Nephron progenitor cell (in vitro differentiated cells): ENCODE results near the gene CIAO2A.

Experiments used
- DNase-seq: peaks from one replicate; pipeline ENCODE4 v3.0.0; 2021
- H3K27ac Mint-ChIP-seq: 2 replicates; pipeline ENCODE4 v1.8.0; 2021; ENCODE audit warnings: mild to moderate bottlenecking, moderate library complexity, mixed read lengths
- H3K27me3 Mint-ChIP-seq: 2 replicates; pipeline ENCODE4 v1.8.0; 2021; ENCODE audit warnings: mild to moderate bottlenecking, low read depth, mixed read lengths; ENCODE audit not compliant: poor library complexity
- H3K36me3 Mint-ChIP-seq: 2 replicates; pipeline ENCODE4 v1.8.0; 2021; ENCODE audit warnings: low read depth, mixed read lengths
- H3K4me1 Mint-ChIP-seq: 2 replicates; pipeline ENCODE4 v1.8.0; 2021; ENCODE audit warnings: mixed read lengths
- H3K4me3 Mint-ChIP-seq: 2 replicates; pipeline ENCODE4 v1.8.0; 2021; ENCODE audit warnings: mild to moderate bottlenecking, moderate library complexity, mixed read lengths
- H3K9me3 Mint-ChIP-seq: 2 replicates; pipeline ENCODE4 v1.8.0; 2021; ENCODE audit warnings: mild to moderate bottlenecking, moderate library complexity, mixed read lengths
- TF ChIP-seq, protein P1 (sequence below): fragments of 200-600 bp; sonication (generic); IDR thresholded peaks from 2 replicates; pipeline ENCODE4 v1.5.0; 2021; ENCODE audit warnings: antibody characterized with exemption

CIAO2A gene, protein sequence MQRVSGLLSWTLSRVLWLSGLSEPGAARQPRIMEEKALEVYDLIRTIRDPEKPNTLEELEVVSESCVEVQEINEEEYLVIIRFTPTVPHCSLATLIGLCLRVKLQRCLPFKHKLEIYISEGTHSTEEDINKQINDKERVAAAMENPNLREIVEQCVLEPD

DNA sequence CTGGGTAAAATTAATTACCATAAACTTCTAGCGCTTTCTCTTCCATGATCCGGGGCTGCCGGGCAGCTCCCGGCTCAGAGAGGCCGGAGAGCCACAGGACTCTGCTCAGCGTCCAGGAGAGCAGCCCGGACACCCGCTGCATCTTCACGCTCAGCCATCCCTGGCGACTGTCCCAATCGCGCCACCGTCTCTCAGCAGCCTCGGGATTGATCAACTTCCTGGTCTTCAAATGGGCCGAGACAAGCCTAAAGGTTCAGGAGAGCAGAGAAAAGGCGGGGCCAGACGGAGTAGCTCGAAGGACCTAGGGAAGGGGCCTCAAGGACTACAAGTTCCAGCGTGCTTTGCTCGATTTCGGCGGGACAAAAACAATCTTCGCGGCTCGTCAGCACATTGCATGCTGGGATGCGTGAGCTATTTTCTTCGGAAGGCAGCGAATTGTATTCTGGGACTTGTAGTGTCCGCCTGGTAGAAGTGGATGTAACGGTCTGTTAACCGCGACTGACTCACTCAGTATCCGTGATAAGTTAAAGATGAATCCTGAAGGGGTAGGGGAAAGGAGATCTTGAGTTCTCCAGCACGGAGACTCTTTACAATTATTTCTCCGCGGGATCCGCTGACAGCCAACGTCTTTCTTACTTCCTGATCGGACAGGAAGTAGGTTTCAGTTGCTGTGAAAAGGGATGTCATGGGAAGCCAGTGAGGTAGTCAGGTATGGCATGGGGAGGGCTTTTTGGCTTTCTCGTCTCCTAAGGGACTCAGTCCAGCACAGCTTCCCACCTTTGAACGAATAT lies at the start of gene CIAO2A:
CIAO2A (minus strand) TSS at position 212 of the 791 bp plus-strand sequence; CDS start at position 142, 70 bp downstream.
- H3K9me3 Mint-ChIP-seq: no peaks in the 10 kb centered on the region
- H3K4me1 Mint-ChIP-seq: peaks cover 78% of the 10 kb centered on the region
- peaks cover 15% of the 10 kb centered on the region for H3K36me3 Mint-ChIP-seq
- TF ChIP-seq, protein P1, sequence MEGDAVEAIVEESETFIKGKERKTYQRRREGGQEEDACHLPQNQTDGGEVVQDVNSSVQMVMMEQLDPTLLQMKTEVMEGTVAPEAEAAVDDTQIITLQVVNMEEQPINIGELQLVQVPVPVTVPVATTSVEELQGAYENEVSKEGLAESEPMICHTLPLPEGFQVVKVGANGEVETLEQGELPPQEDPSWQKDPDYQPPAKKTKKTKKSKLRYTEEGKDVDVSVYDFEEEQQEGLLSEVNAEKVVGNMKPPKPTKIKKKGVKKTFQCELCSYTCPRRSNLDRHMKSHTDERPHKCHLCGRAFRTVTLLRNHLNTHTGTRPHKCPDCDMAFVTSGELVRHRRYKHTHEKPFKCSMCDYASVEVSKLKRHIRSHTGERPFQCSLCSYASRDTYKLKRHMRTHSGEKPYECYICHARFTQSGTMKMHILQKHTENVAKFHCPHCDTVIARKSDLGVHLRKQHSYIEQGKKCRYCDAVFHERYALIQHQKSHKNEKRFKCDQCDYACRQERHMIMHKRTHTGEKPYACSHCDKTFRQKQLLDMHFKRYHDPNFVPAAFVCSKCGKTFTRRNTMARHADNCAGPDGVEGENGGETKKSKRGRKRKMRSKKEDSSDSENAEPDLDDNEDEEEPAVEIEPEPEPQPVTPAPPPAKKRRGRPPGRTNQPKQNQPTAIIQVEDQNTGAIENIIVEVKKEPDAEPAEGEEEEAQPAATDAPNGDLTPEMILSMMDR: no peak
- H3K27ac Mint-ChIP-seq: peak within 1 kb of the TSS; percentile 97
- H3K4me3 Mint-ChIP-seq: peak within 1 kb of the TSS; percentile 98
- no peaks in the 10 kb centered on the region for H3K27me3 Mint-ChIP-seq
- peak; percentile 89 for DNase-seq

DNA sequence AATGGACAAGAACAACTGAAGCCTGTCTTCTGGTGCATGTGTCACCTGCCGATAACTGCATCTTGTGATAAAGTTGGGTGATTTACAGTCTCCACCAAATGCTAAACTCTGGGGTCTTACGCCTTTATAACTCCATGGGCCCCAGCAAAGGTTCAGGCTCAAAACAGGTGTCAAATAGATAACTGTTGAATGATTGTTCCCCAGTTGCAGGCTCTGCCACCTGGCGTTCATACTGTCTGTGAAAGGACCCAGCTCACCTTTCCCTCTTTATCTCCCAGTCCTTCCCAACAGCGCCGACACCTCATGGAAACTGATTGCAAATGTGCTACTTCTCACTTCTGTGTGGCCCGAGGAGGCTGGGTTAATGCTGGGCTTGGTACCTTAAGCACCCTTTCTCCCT lies 49.6 kb upstream of the CIAO2A start:
- no peaks in the 10 kb centered on the region for H3K4me1 Mint-ChIP-seq
- peaks cover 14% of the 10 kb centered on the region for H3K36me3 Mint-ChIP-seq
- DNase-seq: no peak
- TF ChIP-seq, protein P1: no peak
- H3K27me3 Mint-ChIP-seq: no peaks in the 10 kb centered on the region
- no peak overlapping the region for H3K27ac Mint-ChIP-seq
- no peak overlapping the region for H3K4me3 Mint-ChIP-seq
- H3K9me3 Mint-ChIP-seq: no peaks in the 10 kb centered on the region

DNA sequence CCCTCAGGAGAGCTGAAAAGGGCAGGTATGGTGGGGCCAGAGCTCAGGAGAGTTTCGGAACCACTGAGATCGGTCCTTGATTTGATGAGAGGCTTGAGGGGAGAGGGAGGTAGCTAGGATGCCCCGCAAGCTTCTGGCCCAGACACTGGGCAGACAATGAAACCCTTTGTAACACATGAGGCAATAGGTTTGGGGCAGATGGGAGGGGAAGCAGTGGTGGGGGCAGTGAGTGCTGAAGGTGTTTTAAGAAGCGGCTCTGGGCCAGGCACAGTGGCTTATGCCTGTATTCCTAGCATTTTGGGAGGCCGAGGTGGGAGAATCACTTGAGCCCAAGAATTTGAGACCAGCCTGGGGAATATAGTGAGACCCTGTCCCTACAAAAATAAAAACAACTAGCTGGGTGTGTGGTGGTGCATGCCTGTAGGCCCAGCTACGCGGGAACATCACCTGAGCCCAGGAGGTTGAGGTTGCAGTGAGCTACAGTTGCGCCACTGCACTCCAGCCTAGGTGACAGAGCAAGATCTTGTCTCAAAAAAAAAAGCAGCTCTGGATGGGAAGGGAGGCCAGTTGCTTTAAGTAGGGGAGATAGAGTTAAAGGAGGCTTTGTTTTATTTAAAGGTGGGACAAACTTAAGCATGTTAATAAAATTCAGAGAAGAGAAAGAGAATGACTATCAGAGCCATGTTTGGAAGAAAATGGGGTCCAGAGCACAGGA lies 48.3 kb upstream of the CIAO2A start:
- Mint-ChIP-seq H3K27ac (peak overlapping the region; percentile 92), H3K27me3 (no peaks in the 10 kb centered on the region), H3K36me3 (peaks cover 19% of the 10 kb centered on the region), H3K4me3 (no peak overlapping the region), H3K9me3 (no peaks in the 10 kb centered on the region), H3K4me1 (no peaks in the 10 kb centered on the region)
- no peak for DNase-seq
- TF ChIP-seq, protein P1: no peak

DNA sequence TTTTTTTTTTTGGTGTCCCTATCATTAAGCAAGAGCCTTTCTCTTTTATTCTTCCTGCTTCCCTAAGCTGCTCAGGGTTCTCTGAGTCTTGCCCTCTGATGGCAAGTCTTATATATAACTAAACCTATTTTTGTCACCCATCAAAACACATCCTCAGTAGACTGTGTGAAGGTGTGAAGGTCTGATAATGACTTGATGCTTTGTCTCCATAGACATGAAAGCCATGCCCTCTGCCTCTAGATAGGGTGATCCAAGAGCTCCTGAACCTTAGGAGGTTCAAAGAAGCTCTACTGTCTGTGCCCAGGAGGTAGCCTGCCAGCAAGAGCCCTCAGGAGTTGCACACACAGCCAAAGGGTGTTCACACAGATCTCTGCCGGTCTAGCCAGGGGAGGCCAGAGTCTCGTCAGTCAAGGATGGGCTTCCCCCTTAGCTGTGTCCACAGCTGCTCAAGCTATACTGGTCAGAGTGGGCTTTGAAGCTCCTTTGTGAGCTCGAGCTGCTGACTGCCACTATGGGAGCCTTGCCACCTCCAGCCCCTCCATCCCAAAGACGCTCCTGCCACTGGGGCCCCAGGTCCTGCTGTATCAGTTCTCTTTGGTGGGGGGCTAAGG lies 44.8 kb upstream of the CIAO2A start:
- H3K27ac Mint-ChIP-seq: no peak overlapping the region
- H3K9me3 Mint-ChIP-seq: no peaks in the 10 kb centered on the region
- TF ChIP-seq, protein P1: no peak
- H3K4me1 Mint-ChIP-seq: no peaks in the 10 kb centered on the region
- no peaks in the 10 kb centered on the region for H3K27me3 Mint-ChIP-seq
- DNase-seq: no peak
- peaks cover 44% of the 10 kb centered on the region for H3K36me3 Mint-ChIP-seq
- H3K4me3 Mint-ChIP-seq: no peak overlapping the region

DNA sequence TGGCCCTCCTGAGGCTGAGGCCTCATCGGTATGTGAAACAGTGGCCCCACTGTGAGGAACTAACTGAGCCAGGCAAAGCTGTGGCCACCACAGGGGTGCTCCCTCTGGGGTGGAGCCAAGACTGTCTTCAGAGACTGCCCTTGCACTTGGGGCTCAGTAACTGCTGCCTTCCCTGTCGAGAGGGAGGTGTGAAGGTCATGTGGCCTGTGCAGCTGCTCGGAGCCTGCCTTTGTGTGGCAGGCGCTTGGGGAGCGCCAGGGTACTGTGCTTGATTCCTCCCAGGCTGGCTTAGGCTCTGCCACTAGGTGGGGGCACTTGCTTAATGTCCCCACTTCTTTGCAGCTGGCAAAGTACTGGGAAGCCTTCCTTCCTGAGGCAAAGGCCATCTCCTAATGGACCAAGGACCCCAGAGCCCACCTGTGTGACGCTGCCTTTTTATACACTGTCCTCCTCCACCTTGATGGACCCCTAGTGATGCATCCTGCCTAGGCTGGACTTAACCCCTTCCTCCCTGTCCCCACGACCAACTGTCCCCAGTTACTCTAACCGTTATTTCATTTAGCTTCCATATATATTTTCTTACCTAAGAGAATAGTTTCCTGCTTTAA lies 43.7 kb upstream of the CIAO2A start:
- TF ChIP-seq, protein P1: no peak
- H3K27ac Mint-ChIP-seq: no peak overlapping the region
- no peak for DNase-seq
- H3K9me3 Mint-ChIP-seq: no peaks in the 10 kb centered on the region
- no peaks in the 10 kb centered on the region for H3K4me1 Mint-ChIP-seq
- peaks cover 55% of the 10 kb centered on the region for H3K36me3 Mint-ChIP-seq
- no peaks in the 10 kb centered on the region for H3K27me3 Mint-ChIP-seq
- no peak overlapping the region for H3K4me3 Mint-ChIP-seq
